NB4 (cell line): Measurements from ENCODE around the gene ZNF653.

Experiments used
- CTCF ChIP-seq: IDR thresholded peaks from one replicate; pipeline ENCODE4 v1.5.1; 2012; ENCODE audit warnings: low read depth, low read length
- MAX ChIP-seq: IDR thresholded peaks from 2 replicates; pipeline ENCODE4 v1.6.1; 2011; ENCODE audit warnings: low read depth, low read length
- MYC ChIP-seq: IDR thresholded peaks from 2 replicates; pipeline ENCODE4 v1.6.1; 2011; ENCODE audit warnings: low read depth, low read length
- POLR2A ChIP-seq: IDR thresholded peaks from 2 replicates; pipeline ENCODE4 v1.6.1; 2011; ENCODE audit warnings: mild to moderate bottlenecking; ENCODE audit not compliant: insufficient read length; ENCODE audit errors: extremely low read depth

DNA sequence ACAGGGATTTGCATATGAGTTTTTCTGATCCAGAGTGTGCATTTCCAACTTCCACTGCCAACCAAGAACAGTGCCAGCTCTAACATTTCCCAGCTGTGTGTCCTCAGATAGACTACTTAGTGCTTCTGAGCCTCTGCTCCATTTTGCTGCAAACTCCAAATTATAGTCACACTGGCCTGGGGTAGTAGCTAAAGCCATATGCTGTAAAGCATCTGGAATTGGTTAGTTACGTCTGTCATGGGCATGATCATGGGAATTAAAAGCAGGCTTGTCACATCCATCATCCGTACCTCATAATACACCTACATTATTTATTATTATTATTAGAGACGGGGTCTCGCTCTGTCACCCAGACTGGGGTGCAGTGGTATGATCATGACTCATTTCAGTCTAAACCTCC is 31.9 kb downstream of the ZNF653 start:
- TF ChIP-seq CTCF (no peak), MYC (no peak), MAX (no peak), POLR2A (no peak)
